ENCODE data around the gene KRTAP5-4. TPM values are rescaled to one million over a fixed set of nuclear protein-coding genes. Genes with fewer than 3 reads are reported as not detected.
"Not testable (repeated sequence)": the region's sequence is repeated elsewhere in the genome, so short reads cannot be mapped to it uniquely, and the experiment has no call there.

Gene KRTAP5-4
- total and polyA plus RNA-seq, 7 donors, result not detected

GRCh38 chr11:1586699-1587098 is 35.2 kb downstream of the KRTAP5-4 start:
- peak; percentile 44 for DNase-seq

GRCh38 chr11:1584661-1585370 is 37.1 kb downstream of the KRTAP5-4 start, which contains the start of gene KRTAP5-1:
TSS of gene KRTAP5-1 (minus strand) at chr11:1585283. CDS start at chr11:1585249, 34 bp downstream.
- WGBS, 2 donors, result 38 to 42% methylated on average over 9 of the region's 9 CpGs
- H3K36me3 ChIP-seq; intact Hi-C loops (cut with DNase I); H3K9me3 ChIP-seq; H3K27ac ChIP-seq; H3K4me1 ChIP-seq; H3K4me3 ChIP-seq; DNase-seq; H3K27me3 ChIP-seq: not testable (repeated sequence)

More at GRCh38 chr11:1586699-1587098, 35.2 kb downstream of the KRTAP5-4 start:
- Histone ChIP-seq H3K27ac (no peak overlapping the region), H3K27me3 (no peaks in the 10 kb centered on the region), H3K9me3 (no peaks in the 10 kb centered on the region), H3K4me3 (no peak overlapping the region), H3K36me3 (no peaks in the 10 kb centered on the region), H3K4me1 (no peaks in the 10 kb centered on the region)
- TF ChIP-seq POLR2AphosphoS5 (IDR thresholded peaks at IDR 0.05) (no peak), CTCF (IDR thresholded peaks at IDR 0.05) (no peak)
- 71 to 81% methylated on average over 2 of the region's 2 CpGs for WGBS, 2 donors
- intact Hi-C loops (cut with DNase I), result no loop called here

GRCh38 chr11:1582909-1583308 is 39.0 kb downstream of the KRTAP5-4 start:
- 70 to 74% methylated on average over 2 of the region's 2 CpGs for WGBS, 2 donors
- H3K4me1 ChIP-seq; H3K27me3 ChIP-seq; DNase-seq; H3K27ac ChIP-seq; H3K9me3 ChIP-seq; intact Hi-C loops (cut with DNase I); H3K4me3 ChIP-seq; H3K36me3 ChIP-seq: not testable (repeated sequence)

GRCh38 chr11:1581976-1582375 is 40.0 kb downstream of the KRTAP5-4 start:
- Histone ChIP-seq H3K27me3 (no peaks in the 10 kb centered on the region), H3K9me3 (no peaks in the 10 kb centered on the region), H3K27ac (no peak overlapping the region), H3K4me1 (no peaks in the 10 kb centered on the region), H3K4me3 (no peak overlapping the region), H3K36me3 (no peaks in the 10 kb centered on the region)
- intact Hi-C loops (cut with DNase I), result no loop called here
- 89 to 91% methylated on average over 9 of the region's 9 CpGs for WGBS, 2 donors
- DNase-seq, result no peak
- no peak for TF ChIP-seq EP300 (IDR thresholded peaks at IDR 0.05)
- no peak for TF ChIP-seq POLR2AphosphoS5 (IDR thresholded peaks at IDR 0.05)

GRCh38 chr11:1576825-1577224 is 45.1 kb downstream of the KRTAP5-4 start:
- Histone ChIP-seq H3K36me3 (no peaks in the 10 kb centered on the region), H3K27me3 (no peaks in the 10 kb centered on the region), H3K4me1 (peaks cover 0 to 27% (median 25%) of the 10 kb centered on the region in 4 donors), H3K9me3 (no peaks in the 10 kb centered on the region), H3K4me3 (no peak overlapping the region), H3K27ac (no peak overlapping the region)
- intact Hi-C loops (cut with DNase I), result no loop called here
- peak; percentile 32 for DNase-seq
- WGBS, 2 donors, result 80% methylated on average over 6 of the region's 6 CpGs
- TF ChIP-seq CTCF (IDR thresholded peaks at IDR 0.05) (no peak), POLR2AphosphoS5 (IDR thresholded peaks at IDR 0.05) (no peak), EP300 (IDR thresholded peaks at IDR 0.05) (no peak), POLR2A (IDR thresholded peaks at IDR 0.05) (no peak)

- H3K27ac ChIP-seq, H3K4me3 ChIP-seq, H3K36me3 ChIP-seq, H3K9me3 ChIP-seq, H3K27me3 ChIP-seq: not testable (repeated sequence)
- DNase-seq, result peak; percentile 22
- intact Hi-C loops (cut with DNase I), result loop anchor here (2.0 kb wide), 1 partner anchor 373 kb away; no protein-coding TSS in a partner anchor
- peaks cover 0 to 34% (median 32%) of the 10 kb centered on the region in 4 donors for H3K4me1 ChIP-seq
- WGBS, 2 donors, result 19 to 71% methylated on average over 16 of the region's 16 CpGs
Measured at GRCh38 chr11:1575756-1576155, 46.2 kb downstream of the KRTAP5-4 start.

GRCh38 chr11:1574933-1575242 is 47.0 kb downstream of the KRTAP5-4 start:
- DNase-seq, result no peak
- Histone ChIP-seq H3K9me3 (no peaks in the 10 kb centered on the region), H3K27ac (peak overlapping the region in 1 of 4 donors; percentile 87), H3K27me3 (no peaks in the 10 kb centered on the region), H3K4me1 (peaks cover 0 to 42% (median 41%) of the 10 kb centered on the region in 4 donors), H3K4me3 (peak overlapping the region in 1 of 4 donors; percentile 41), H3K36me3 (no peaks in the 10 kb centered on the region)
- TF ChIP-seq POLR2AphosphoS5 (IDR thresholded peaks at IDR 0.05) (no peak), EP300 (IDR thresholded peaks at IDR 0.05) (no peak), CTCF (IDR thresholded peaks at IDR 0.05) (peak in 2 of 4 experiments; percentile 7 to 20), POLR2A (IDR thresholded peaks at IDR 0.05) (no peak)
- intact Hi-C loops (cut with DNase I), result loop anchor here (1.0 to 5.0 kb wide), 3 partner anchors 29 to 372 kb away; no protein-coding TSS in a partner anchor
- WGBS, 2 donors, result 4 to 19% methylated on average over 7 of the region's 7 CpGs
